Brain pericyte (primary cell): ENCODE results near the gene CCDC116.
A peak's percentile ranks its signal among the peaks of the same experiment; 100 is the strongest.
"Not testable (repeated sequence)": the region's sequence is repeated elsewhere in the genome, so short reads cannot be mapped to it uniquely, and the experiment has no call there.

Source experiments
- DNase-seq: peaks from one replicate; pipeline ENCODE4 v3.0.0-alpha.2; 2012; ENCODE audit warnings: low read depth, low spot score

The CCDC116 gene

DNA sequence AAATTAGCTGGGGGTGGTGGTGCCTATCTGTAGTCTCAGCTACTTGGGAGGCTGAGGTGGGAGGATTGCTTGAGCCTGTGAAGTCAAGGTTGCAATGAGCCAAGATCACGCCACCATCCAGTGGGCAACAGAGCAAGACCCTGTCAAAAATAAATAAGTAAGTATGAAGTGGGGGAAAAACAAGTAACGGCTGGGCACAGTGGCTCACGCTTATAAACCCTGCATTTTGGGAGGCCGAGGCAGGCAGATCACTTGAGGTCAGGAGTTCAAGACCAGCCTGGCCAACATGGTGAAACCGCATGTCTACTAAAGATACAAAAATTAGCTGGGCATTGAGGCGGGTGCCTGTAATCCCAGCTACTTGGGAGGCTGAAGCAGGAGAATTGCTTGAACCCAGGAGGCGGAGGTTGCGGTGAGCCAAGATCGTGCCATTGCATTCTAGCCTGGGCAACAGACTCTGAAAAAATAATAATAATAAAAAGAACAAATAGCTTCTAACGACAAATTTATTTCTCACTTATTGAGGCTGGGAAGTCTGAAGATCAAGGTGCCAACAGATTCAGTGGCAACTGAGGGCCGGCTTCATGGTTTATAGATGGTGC is 22.9 kb upstream of the CCDC116 start:
- DNase-seq: not testable (repeated sequence)

DNA sequence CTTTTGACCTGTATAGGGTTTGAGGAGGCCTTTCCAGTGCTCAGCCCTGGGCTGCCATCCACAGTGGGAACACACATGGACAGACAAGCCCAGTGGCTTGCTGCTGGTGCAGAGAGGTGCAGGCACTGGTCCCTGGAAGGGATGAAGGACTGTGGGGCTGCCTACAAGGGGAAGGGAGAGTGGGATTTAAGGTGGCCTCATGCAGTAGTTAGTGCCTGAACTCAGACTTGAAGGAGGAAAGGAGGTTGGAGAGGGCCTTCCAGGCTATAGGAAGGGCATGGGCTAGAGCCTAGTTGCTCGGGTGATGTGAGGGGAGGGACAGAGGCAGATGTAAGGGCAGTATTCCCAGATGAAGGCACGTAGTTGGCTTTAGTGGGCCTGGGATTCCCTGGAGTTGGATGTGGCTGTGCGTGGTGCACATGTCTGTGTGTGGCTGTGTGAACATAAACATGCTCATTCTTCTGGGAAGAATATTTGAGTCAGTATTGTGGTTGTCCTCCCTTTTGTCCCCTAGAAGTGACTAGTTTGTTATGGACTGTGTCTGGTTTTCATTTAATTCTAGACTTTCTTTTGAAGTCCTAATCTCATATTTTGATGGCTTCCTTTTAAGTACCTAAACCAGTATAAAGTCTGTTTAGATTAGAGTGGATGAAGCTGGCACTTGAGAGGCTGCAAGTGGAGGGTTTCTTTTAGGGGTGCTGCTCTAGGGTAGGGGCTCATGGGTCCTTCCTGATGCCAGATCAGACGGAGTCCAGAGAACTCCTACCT is 21.2 kb upstream of the CCDC116 start:
- no peak for DNase-seq

DNA sequence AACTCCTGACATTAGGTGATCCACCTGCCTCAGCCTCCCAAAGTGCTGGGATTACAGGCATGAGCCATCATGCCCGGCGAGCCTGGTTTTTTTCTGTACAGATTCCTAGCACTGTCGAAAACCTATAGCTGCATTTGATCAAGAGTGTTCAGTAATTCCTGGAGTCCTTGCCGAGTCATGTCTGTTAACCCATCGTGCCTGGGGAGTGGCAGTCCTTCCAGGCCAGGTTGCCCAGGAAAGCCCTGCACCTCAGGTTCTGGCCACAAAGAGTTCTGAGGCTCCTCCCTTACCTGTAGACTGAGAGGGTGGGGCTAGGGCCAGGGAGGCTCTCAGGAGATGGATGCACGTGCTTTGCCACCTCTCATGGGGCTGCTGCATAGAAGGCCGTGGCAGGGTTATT is 19.7 kb upstream of the CCDC116 start:
- no peak for DNase-seq

DNA sequence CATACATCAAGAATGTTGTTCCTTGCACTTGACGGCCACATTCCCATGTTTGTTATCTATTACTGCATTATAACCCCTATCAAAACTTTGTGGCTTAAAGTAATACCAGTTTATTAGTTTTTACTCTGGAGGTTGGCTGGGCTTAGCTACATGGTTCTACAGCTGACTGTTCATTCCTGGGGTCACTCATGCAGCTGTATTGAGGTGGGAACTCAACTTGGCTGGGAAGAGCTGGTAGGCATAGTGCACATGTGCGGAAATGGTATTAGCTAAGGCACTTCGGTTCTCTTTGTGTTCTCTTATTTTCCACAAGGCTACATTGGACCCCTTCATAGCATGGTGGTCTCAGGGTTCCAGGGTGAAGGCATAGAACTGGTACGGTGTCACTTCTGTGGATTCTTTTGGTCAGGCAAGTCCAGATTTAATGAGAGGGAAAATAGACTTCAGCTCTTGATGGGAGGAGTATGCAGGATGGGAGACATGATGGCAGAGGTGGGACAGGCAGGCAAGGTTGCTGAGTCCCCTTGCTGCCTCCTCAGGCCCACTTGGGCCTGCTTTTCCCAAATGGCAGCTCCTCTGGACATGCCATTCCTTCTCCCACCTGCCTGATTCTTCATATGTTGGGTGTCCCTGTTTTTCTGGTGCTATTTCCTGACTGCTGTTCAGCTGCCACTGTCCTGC is 18.9 kb upstream of the CCDC116 start:
- no peak for DNase-seq

DNA sequence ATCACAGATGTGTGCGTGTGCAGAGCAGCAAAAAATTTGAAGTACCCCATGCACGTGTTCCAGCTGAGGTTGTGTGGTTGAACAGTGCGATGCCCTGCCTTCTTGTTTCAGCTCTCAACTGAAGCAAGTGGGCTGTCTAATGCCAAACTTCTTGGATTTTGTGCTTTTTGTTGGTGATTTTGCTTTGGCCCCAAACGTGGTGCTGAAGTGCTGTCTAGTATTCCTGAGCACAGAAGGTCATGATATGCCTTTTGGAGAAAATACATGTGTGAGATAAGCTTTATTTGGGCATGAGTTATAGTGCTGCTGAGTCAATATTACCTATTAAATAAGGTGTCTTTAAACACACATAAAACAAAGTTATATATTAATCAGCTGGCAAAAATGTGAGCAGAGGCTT is 16.8 kb upstream of the CCDC116 start:
- DNase-seq: no peak

DNA sequence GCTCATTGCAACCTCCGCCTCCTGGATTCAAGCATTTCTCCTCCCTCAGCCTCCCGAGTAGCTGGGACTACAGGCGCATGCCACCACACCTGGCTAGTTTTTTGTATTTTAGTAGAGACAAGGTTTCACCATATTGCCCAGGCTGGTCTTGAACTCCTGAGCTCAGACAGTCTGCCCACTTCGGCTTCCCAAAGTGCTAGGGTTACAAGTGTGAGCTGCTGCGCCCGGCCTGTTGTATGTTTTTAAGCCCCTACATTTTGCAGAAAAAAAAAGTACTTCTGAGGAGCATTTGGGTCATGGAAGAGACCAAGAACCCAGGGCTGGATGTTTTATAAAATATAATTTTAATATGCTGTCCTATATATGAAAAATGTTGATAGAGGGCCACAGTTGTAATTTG is 15.2 kb upstream of the CCDC116 start:
- DNase-seq: not testable (repeated sequence)

GRCh38 chr22:21621025-21621424 is 11.5 kb upstream of the CCDC116 start:
- no peak for DNase-seq

DNA sequence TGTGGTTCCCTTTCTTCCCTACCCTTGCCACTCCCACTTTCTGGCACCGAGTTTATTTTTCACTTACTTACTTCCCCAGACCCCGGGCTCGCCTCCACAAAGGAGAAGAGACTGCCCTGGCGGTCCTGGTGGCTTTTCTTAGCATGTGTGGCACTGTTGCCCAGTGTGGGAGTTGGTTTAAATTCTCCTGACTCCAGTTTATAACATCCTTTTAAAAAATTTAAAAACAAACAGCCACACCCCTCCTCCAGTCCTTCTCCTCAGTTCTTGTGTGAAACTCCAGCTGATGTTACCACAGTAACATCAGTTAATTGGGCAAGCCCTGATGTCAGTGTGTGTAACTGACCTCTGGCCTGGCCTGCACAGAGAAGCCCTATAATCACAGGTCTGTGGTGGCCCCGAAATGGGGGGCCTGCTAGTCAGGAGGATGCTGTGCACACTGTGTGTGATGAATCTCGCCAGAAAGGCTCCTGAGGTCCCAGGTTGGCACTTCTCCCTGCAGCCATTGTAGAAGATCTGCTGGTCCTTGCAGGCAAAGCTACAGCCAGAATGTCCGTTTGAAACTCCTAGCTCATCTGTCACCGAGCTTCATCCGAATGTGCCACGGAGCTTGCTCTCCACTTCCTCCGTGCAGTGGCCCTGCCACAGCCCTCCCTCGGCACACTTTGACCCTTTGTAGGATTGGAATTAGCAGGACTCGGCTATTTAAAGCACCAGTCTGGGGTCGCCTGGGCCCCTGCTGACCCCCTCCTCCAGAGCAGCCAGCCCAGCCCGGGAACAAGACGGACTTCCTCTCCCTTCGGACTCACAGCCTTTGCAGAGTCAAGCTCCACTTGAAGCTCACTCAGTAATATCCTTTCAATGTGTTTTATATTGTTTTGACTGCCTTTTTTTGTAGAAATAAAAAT is 10.3 kb upstream of the CCDC116 start:
- DNase-seq: no peak

- no peak for DNase-seq
These were observed 9.5 kb upstream of the CCDC116 start for GRCh38 chr22:21622919-21623647.

GRCh38 chr22:21623648-21623970 is 9.0 kb upstream of the CCDC116 start:
- DNase-seq: no peak

GRCh38 chr22:21624120-21624879 is 8.3 kb upstream of the CCDC116 start:
- no peak for DNase-seq

DNA sequence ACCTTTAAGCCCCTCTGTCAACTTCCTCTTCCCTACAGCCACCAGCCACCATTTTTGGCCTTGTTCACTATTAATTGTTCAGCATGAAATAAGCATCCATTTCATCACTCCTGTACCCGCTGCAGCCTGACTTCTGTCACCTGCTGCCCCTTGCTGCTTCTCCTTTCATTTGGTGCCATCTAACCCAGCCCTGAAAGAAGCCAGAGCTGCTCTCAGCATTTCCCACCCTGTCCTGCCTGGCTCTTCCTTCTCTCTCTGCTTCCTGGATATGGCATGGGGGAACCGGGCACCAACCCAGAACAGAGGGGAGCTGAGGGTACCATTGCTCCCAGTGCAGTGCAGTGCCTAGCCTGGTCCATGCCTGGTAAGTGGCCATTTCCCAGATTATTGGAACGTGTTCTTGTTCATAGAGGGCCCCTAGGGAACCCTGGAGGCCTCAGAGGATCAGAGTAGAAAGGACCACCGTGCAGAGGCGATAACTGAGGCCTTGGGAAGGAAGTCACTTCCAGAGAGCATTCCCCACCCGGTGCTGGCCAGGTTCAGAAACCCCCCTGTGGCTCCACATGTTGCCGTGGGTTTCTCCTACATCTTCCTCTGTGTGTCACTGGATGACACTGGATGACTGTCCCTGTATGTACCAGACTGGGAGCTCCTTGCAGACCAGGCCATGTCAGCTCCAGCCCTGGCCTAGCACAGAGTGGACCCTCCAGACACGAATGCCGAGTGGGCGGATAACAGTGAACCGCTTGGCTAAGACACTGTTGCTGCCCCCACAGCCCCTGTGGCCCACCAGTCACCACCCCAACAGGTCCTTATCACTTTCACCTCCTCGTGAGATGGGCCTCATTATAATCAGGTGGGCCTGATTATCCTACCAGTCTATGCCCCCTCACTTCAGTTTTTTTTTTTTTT is 7.4 kb upstream of the CCDC116 start:
- DNase-seq: no peak

DNA sequence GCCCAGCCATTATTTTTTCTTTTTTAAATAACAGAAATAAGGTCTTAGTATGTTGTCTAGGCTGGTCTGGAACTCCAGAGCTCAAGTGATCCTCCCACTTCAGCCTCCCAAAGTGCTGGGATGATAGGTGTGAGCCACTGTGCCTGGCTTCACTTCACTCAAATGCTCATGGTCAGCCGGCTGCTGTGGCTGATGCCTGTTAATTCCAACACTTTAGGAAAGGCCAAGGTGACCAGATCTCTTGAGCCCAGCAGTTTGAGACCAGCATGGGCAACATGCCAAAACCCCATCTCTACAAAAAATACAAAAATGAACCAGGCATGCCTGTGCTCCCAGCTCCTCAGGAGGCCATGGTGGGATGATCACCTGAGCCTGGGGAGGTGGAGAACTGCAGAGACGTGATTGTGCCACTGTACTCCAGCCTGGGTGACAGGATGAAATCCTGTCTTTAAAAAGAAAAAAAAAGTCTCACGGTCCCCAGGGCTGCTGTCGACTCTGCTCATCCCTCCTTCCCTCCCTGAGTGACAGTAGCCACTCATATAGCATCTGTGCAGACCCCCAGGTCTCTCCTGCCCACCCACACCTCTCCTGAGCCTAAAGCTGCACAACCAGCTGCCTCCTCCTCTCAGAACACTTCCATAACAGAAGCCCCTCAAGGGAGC is 6.4 kb upstream of the CCDC116 start:
- no peak for DNase-seq

- no peak for DNase-seq
These were observed 5.7 kb upstream of the CCDC116 start for GRCh38 chr22:21626735-21627469.

DNA sequence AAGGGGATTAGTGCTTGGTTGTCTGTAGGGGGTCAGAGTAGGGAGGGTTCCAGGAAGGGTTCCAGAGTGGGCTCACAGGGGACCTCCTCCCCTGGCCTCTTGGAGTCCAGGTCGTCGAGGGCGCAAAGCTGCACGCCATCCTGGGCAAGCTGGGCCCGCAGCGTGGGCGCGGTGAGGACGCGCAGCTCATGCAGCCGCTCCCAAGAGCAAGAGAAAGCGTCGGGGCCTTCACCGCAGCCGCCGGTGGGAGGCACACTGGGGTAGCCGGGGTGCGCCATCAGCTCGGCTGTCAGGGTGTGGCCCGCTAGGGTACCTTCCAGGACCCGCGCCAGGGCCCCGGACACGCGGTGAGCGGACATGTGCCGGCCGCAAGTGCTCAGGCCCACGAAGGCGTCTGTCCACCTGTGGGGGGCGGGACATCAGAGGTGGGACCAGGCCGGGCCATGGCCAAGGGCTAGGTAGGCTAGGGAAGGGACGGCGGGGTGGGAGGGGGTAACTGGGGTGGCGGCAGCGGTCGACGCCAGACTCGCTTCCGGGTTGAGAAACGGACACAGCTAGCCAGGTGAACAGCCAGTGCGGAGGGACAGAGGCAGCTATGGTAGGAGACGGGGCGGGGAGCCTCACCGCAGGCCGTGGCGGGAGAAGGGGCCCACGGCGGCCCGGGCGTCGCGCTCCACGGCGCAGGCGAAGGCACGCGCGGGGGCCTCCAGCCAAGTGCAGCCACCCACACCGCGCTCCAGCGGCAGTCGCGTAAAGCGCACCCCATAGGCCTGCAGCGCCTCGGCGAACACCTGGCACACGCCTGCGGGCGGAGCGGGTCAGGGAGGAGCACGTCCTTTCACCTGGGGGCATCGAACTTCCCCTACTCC is 3.9 kb upstream of the CCDC116 start:
- no peak for DNase-seq

DNA sequence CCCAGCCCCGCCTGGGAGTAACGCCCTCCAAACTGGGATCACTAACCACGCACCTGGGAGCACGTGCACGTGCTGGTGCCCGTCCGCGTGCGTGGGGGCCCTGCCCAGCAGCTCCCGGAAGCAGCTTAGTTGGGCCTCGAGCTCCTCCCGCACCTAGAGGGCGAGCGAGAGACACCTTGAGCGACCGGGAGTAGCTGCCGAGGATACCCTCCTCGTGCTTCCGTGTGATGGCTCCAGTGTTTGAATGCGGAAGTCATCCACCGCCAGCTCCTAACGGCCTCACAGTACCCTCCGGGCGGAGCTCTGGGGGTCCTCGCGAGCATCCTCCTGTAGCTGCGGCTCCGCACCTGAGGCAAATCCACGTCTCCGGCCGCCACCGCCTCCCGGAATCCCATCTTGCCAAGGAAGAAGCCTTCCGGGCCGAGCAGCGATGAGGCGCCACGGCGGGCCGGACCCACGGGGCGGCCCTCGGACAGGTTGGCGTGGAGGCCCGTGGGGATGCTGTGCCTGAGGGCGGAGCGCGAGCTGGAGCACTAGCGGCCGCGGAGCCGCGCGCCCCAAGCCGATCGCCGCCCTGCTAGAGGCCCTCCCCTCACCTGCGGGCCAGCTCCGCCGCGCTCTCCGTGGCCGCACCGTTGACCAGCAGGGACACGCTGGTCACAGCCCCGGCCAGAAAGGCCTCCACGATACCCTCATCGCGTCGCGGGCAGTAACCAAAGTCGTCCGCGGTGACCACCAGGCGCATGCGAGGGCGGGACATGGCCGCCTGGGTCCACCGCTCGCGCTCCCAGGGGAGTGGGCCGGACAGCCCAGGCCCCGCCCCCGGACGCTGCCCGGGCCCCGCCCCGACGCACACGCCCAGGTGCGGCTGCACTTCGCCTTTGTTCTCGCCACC is 3.1 kb upstream of the CCDC116 start, which contains the start of gene YDJC:
YDJC (minus strand) TSS at position 768 of the 895 bp plus-strand sequence; CDS start at position 760, 8 bp downstream.
- DNase-seq: peak; percentile 62
